IPS-20b (cell line): ENCODE data around the gene MTUS2.
A peak's percentile ranks its signal among the peaks of the same experiment; 100 is the strongest.

ENCODE experiments used
- H3K27ac ChIP-seq: one replicate; pipeline ENCODE4 v1.5.1; 2013; ENCODE audit warnings: low read length
- H3K27me3 ChIP-seq: 2 replicates; pipeline ENCODE4 v1.6.1; 2013; ENCODE audit warnings: mild to moderate bottlenecking, low read length, inconsistent platforms; ENCODE audit not compliant: insufficient read depth
- H3K36me3 ChIP-seq: 2 replicates; pipeline ENCODE4 v1.6.1; 2013; ENCODE audit warnings: low read depth, mild to moderate bottlenecking, inconsistent platforms, low read length, moderate library complexity; ENCODE audit not compliant: insufficient read depth
- H3K4me1 ChIP-seq: 2 replicates; pipeline ENCODE4 v1.6.1; 2013; ENCODE audit warnings: mild to moderate bottlenecking, control low read depth, inconsistent platforms, low read length, moderate library complexity; ENCODE audit not compliant: insufficient read depth
- H3K4me3 ChIP-seq: 2 replicates; pipeline ENCODE4 v1.5.1; 2013; ENCODE audit warnings: mild to moderate bottlenecking, low read length, inconsistent platforms
- H3K9ac ChIP-seq: 2 replicates; pipeline ENCODE4 v1.6.1; 2013; ENCODE audit warnings: low read depth, mild to moderate bottlenecking, inconsistent platforms, low read length, moderate library complexity
- H3K9me3 ChIP-seq: 2 replicates; pipeline ENCODE4 v1.6.1; 2013; ENCODE audit warnings: mild to moderate bottlenecking, low read depth, low read length, inconsistent platforms; ENCODE audit not compliant: insufficient read depth

The MTUS2 gene

DNA sequence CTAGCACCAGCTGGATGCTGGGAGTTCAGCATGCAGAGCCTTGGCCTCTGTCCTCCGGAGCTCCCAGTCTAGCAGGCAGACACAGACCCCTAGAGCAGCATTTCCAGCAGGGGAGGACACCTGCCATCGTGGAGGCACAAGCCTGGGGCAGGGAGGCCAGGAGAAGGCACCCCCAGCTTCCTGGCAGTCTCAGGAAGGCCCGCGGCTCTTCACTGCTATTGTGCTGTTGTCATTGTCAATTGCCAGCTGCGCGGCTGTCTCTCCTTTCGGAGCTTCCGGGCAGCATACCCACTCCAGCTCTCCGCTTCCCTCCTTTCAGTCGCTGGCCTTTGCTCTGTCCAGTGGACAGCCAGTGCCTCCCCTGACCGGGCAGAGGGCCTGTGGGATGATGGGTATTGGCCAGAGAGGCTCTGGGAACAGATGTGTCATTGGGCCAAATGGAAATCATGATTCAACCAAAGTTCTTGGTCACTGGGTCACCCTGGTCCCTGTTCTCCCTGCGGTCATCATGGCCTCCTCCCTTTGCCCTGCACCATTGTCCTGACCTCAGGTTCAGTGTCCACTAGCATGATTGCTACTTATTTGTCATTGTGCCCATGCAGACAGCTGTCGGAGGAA lies 682.4 kb downstream of the MTUS2 start:
- H3K4me1 ChIP-seq: no peaks in the 10 kb centered on the region
- H3K4me3 ChIP-seq: peak overlapping the region; percentile 49; the same call in 1 of the 2 replicates
- H3K9me3 ChIP-seq: no peaks in the 10 kb centered on the region
- peaks cover 5% of the 10 kb centered on the region; the same call in 1 of the 2 replicates for H3K27me3 ChIP-seq
- H3K36me3 ChIP-seq: no peaks in the 10 kb centered on the region
- H3K9ac ChIP-seq: no peak overlapping the region
- no peak overlapping the region for H3K27ac ChIP-seq

DNA sequence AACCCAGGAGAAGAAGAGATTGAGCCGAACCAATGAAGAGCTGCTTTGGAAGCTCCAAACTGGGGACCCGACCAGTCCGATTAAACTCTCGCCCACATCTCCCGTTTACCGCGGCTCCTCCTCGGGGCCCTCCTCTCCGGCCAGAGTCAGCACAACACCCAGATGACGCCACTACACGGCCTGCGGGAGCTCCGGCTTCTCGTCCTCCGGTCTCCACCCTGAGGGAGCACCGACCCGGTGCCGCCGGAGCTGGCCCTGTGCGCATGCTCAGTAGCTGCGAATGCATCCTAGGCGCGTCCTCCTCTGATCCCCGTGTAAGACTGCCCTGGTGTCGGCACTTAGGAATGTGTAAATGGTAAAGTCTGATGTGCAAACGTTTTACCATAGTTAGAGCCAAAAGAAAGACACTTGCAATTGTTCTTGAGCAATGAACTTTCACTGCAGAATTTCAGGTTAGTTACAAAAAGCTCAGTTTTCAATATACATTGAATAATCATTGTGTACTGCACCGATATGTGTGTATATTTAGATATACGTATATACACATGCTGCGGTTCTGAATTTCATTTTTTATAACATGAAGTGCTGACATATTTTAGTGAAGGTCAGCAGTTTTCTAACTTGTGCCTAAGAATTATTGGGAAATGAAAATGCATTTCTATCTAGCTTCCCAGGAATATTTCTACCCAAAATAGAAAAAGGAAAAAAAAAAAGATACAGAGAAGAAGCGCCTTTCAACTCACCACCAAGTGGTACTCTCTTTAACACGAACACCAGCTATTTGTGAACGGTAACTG lies 683.1 kb downstream of the MTUS2 start:
- Histone ChIP-seq H3K4me3 (peak overlapping the region; percentile 49), H3K4me1 (no peaks in the 10 kb centered on the region), H3K9me3 (no peaks in the 10 kb centered on the region), H3K27me3 (peaks cover 5% of the 10 kb centered on the region; the same call in 1 of the 2 replicates), H3K27ac (no peak overlapping the region), H3K36me3 (no peaks in the 10 kb centered on the region), H3K9ac (no peak overlapping the region)

DNA sequence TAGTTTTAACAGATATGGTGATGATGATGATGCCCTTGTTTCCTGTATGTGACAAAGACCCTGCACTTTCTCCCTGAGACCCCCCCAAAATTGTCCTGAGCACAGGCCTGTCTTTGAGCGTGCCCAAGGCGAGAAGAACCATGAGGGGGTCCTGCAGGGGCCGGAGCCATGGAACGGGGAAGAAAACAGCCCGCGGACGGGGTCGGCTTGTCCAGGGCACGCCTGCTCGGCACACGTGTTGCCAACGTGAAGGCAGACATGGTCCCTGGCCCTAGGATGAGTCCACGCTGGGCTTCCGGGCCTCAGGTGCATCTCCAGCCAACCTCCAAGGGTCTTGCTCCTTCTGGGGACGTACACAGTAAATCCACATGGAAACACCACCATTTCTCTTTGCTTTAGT lies 684.6 kb downstream of the MTUS2 start:
- no peak overlapping the region for H3K9ac ChIP-seq
- H3K27me3 ChIP-seq: peaks cover 5% of the 10 kb centered on the region; the same call in 1 of the 2 replicates
- H3K4me1 ChIP-seq: no peaks in the 10 kb centered on the region
- H3K27ac ChIP-seq: no peak overlapping the region
- H3K9me3 ChIP-seq: no peaks in the 10 kb centered on the region
- no peak overlapping the region for H3K4me3 ChIP-seq
- H3K36me3 ChIP-seq: no peaks in the 10 kb centered on the region

DNA sequence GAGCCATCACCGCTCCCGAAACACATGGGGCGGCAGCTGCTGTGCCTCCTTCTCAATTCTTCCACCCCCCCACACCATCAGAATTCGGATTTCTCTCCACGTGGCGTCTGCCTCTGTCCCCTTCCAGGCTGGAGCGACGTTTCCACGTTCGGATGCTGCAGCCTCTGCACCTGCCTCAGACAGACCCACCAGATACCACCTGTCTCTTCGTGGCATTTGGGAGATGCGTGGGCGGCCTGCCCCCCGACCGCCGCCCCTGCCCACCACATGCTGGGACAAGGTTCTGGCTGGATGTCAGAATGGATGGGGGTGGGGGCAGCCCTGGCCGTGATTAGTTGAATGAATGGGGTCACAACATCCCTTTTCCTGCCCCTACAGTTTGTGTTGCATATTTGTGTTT lies 685.4 kb downstream of the MTUS2 start:
- Histone ChIP-seq H3K4me3 (no peak overlapping the region), H3K9ac (no peak overlapping the region), H3K27me3 (peaks cover 5% of the 10 kb centered on the region; the same call in 1 of the 2 replicates), H3K36me3 (peaks cover 2% of the 10 kb centered on the region; the same call in 1 of the 2 replicates), H3K4me1 (no peaks in the 10 kb centered on the region), H3K9me3 (no peaks in the 10 kb centered on the region), H3K27ac (no peak overlapping the region)

DNA sequence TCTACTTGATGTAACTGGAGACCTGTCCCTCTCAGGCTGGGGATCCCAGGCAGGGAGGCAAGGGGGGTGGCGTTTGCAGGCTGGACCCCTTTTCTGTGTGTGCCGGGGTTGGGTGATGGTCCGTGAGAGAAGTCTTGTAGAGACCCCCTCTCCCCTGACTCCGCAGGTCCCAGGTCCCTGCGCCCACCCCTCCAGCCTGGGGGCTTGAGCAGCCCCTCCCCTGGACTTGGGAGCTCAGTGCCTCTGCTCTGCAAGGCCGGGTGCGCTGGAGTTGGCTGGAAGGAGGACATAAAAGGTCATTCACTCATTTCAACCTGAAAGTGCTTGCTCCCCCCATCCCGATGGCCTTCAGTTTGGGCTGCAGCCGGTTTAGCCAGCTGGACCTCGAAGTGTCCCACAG lies 685.8 kb downstream of the MTUS2 start:
- no peak overlapping the region for H3K4me3 ChIP-seq
- no peaks in the 10 kb centered on the region for H3K4me1 ChIP-seq
- no peak overlapping the region for H3K9ac ChIP-seq
- H3K9me3 ChIP-seq: no peaks in the 10 kb centered on the region
- H3K27ac ChIP-seq: no peak overlapping the region
- peaks cover 6% of the 10 kb centered on the region; the same call in 1 of the 2 replicates for H3K36me3 ChIP-seq
- peaks cover 5% of the 10 kb centered on the region; the same call in 1 of the 2 replicates for H3K27me3 ChIP-seq

DNA sequence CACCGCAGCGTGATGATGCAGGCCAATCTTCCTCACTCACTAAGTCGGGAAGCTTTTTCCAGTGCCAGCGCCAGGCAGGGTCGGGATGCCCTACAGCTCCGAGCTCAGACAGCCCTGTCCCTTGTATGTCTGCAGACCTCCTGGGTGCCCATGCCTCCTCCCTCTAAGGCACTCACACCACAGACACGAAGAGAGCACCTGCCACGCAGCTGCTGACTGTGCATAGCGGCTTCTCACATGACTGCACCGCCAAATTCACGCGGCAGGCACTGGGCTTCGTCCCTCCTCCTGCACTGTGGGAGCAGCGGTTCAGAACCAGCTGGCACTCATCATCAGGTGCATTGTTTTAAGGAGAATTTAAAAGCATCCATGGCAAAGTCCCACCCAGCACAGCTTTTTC lies 687.2 kb downstream of the MTUS2 start:
- Histone ChIP-seq H3K36me3 (peaks cover 18% of the 10 kb centered on the region), H3K27me3 (peaks cover 5% of the 10 kb centered on the region; the same call in 1 of the 2 replicates), H3K4me1 (no peaks in the 10 kb centered on the region), H3K9me3 (no peaks in the 10 kb centered on the region), H3K27ac (no peak overlapping the region), H3K9ac (no peak overlapping the region), H3K4me3 (no peak overlapping the region)

DNA sequence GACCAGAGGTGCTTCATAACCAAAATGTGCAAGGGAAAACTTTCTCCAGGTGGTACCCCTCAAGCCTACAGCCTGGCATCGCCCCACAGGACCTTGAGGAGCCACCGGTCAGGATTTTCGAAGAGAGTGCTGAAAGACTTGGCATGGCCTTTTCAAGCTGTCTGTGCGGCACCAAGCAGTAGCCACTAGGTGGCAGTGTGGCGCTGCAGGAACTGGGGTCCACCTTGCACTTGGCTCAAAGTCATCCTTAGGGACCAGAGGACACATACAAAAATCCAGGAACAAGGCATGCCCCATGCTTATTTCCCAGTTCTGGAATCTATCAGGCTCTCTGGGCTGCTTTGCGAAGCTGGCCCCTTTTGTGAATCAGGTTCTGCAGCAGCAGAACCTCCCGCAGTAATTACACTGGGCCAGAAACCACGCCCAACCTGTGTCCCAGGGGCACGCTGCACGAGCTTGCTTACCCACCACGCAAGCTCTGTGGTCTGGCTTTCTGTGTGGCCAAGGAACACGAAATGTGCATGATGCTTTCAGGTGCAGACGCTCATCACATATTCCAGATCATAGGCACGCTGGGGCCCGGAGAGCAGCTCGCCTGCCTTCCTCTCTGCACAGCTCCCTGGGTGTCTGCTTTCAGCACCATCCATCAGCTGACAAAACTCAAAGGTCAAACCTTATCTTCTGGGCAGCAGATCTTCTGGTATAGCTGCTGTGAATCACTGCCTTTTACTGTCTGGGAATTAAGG lies 688.2 kb downstream of the MTUS2 start:
- H3K4me1 ChIP-seq: no peaks in the 10 kb centered on the region
- H3K27ac ChIP-seq: no peak overlapping the region
- no peaks in the 10 kb centered on the region for H3K9me3 ChIP-seq
- peaks cover 27% of the 10 kb centered on the region for H3K36me3 ChIP-seq
- H3K27me3 ChIP-seq: peaks cover 5% of the 10 kb centered on the region; the same call in 1 of the 2 replicates
- no peak overlapping the region for H3K9ac ChIP-seq
- H3K4me3 ChIP-seq: no peak overlapping the region

DNA sequence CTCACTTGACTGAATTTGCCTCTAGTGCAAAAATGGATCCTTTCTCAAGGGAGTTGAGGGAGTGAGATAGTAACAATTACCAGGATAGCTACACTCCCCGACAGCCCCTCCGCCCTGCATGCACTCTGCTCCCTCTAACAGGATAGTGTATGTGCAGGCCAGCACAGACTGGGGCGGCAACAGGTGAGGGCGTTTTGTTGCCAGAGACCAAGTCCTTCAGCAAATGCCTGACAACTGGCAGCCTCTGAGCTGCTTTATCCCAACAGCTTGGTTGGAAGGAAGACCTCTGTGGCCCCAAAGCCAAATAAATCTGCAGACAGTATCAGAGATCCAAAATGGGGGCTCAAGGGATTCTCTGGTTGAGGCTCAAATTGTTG lies 688.7 kb downstream of the MTUS2 start:
- Histone ChIP-seq H3K9ac (no peak overlapping the region), H3K9me3 (no peaks in the 10 kb centered on the region), H3K27ac (no peak overlapping the region), H3K36me3 (peaks cover 33% of the 10 kb centered on the region), H3K27me3 (peaks cover 3% of the 10 kb centered on the region; the same call in 1 of the 2 replicates), H3K4me3 (no peak overlapping the region), H3K4me1 (no peaks in the 10 kb centered on the region)

DNA sequence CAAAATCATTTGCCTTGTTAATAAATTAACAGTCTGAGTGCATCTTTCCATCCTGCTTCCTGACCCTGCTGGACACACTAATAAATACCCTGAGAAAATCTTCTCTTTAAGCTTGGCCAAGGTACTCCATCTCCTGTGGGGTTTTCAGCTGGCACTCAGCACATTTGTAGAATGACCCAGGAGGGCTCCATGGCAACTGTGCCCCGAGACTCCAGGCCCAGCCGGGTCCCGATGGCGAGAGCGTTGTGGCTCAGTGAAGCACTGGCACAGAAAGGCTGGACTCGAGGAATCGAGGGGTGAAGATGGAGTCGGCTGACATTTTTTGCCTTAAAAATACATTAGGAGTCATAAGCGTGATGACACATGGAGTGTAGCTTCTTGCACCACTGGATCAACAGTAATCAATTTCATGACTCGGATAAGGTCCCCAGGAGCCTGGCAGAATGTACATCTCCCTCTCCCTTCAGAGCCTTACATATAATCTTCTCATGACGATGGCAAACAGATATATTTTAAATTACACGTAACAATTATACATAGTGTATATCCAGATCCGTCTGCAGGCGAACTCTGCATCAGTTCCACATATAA lies 690.0 kb downstream of the MTUS2 start:
- no peaks in the 10 kb centered on the region for H3K4me1 ChIP-seq
- H3K27ac ChIP-seq: no peak overlapping the region
- no peaks in the 10 kb centered on the region for H3K27me3 ChIP-seq
- no peak overlapping the region for H3K4me3 ChIP-seq
- no peak overlapping the region for H3K9ac ChIP-seq
- no peaks in the 10 kb centered on the region for H3K9me3 ChIP-seq
- H3K36me3 ChIP-seq: peaks cover 45% of the 10 kb centered on the region

DNA sequence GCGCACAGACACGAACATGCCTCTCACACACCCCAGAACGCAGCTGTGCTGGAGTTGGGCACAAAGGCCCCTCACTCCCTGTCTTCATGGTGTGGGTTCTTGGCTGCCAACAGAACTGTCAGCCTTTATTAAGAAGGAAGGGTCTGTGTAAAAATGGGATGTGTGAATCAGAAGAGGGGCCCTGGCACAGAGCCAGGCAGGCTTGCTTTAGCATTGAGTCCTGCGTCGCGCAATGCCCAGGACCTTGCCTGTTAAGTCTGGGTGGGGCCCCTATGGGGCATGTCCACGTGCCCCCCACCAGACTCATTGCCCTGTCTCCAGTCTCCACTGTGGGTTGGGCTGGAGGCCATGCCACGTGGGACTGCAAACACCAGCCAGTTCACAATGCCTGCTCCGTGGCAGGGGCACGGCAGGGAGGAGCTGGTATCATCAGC lies 690.5 kb downstream of the MTUS2 start:
- H3K27me3 ChIP-seq: no peaks in the 10 kb centered on the region
- H3K36me3 ChIP-seq: peaks cover 51% of the 10 kb centered on the region
- no peaks in the 10 kb centered on the region for H3K4me1 ChIP-seq
- H3K27ac ChIP-seq: no peak overlapping the region
- no peak overlapping the region for H3K4me3 ChIP-seq
- H3K9me3 ChIP-seq: no peaks in the 10 kb centered on the region
- H3K9ac ChIP-seq: no peak overlapping the region

DNA sequence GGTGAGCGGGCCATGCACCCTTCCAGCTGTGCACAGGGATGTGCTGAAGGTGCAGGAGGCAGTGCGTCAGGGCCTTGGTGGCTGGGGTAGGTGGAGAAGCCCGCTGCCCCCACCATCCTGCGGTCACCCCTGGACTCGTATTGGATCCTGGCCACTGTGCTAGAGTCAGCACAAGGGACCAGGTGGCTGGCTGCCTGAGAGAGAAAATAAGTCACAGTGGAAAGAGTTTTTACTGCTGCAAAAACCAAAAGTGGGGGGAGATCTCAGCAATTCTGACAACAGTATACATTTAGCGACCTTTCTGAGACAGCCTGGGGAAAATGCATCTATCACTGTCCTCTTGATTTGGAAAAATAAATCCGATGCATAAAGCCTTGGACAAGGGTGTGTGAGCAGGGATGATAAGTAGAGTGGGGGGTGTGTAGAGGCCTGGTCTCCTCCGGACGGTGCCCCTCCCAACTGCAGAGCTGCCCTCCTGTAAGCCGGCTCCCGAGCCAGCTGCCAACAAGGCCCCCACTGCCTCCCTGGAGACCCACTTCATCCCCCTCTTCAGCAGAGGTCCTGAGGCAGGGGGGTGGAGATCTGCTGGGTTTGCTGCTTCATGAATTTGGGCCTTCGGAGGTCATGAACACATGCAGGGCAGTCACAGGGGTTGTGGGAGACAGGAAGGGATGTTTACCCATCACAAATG lies 691.1 kb downstream of the MTUS2 start:
- H3K4me3 ChIP-seq: no peak overlapping the region
- peaks cover 57% of the 10 kb centered on the region for H3K36me3 ChIP-seq
- no peaks in the 10 kb centered on the region for H3K4me1 ChIP-seq
- H3K9me3 ChIP-seq: no peaks in the 10 kb centered on the region
- H3K27me3 ChIP-seq: no peaks in the 10 kb centered on the region
- no peak overlapping the region for H3K9ac ChIP-seq
- H3K27ac ChIP-seq: no peak overlapping the region
